Hepatocyte (in vitro differentiated cells): ENCODE data around the gene KCNJ5.

Experiments
- EZH2 ChIP-seq: fragments of 200-600 bp; sonication (generic); IDR thresholded peaks from 2 replicates; pipeline ENCODE4 v1.6.1; 2016; ENCODE audit warnings: antibody characterized with exemption, mild to moderate bottlenecking, borderline replicate concordance
- EZH2phosphoT487 ChIP-seq: fragments of 200-600 bp; sonication (generic); IDR thresholded peaks from one replicate; pipeline ENCODE4 v1.6.1; 2018; ENCODE audit warnings: antibody characterized with exemption, mild to moderate bottlenecking, low read depth, moderate library complexity; ENCODE audit not compliant: unreplicated experiment, severe bottlenecking
- TF ChIP-seq, protein P1 (sequence below): fragments of 200-600 bp; sonication (generic); IDR thresholded peaks from 2 replicates; pipeline ENCODE4 v1.5.1; 2016; ENCODE audit warnings: antibody characterized with exemption, mild to moderate bottlenecking; ENCODE audit not compliant: poor library complexity

DNA sequence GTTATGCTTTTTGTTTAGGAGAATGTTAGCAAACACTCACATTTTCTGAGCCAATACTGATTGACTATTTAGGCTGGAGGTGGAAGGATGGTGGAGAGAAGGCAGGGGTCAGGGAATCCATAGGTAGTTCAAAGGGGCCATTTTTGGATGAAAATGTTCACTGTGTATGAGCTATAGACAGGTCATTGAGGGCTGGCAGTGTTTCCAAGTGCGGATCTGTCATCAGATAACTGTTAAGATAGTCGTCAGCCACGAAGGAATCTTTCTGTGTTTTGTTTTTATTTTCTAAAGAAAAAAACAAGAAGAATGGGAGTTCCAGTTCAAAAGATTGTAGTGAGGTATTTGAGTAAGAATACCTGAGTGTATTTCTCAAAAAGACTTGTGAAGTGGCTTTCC lies 3.1 kb downstream of the KCNJ5 start:
- TF ChIP-seq, protein P1, sequence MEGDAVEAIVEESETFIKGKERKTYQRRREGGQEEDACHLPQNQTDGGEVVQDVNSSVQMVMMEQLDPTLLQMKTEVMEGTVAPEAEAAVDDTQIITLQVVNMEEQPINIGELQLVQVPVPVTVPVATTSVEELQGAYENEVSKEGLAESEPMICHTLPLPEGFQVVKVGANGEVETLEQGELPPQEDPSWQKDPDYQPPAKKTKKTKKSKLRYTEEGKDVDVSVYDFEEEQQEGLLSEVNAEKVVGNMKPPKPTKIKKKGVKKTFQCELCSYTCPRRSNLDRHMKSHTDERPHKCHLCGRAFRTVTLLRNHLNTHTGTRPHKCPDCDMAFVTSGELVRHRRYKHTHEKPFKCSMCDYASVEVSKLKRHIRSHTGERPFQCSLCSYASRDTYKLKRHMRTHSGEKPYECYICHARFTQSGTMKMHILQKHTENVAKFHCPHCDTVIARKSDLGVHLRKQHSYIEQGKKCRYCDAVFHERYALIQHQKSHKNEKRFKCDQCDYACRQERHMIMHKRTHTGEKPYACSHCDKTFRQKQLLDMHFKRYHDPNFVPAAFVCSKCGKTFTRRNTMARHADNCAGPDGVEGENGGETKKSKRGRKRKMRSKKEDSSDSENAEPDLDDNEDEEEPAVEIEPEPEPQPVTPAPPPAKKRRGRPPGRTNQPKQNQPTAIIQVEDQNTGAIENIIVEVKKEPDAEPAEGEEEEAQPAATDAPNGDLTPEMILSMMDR: no peak
- TF ChIP-seq EZH2: no peak
- TF ChIP-seq EZH2phosphoT487: no peak
